ENCODE data around the gene SERINC5.
"Not testable (repeated sequence)": the region's sequence is repeated elsewhere in the genome, so short reads cannot be mapped to it uniquely, and the experiment has no call there.

Gene SERINC5

DNA sequence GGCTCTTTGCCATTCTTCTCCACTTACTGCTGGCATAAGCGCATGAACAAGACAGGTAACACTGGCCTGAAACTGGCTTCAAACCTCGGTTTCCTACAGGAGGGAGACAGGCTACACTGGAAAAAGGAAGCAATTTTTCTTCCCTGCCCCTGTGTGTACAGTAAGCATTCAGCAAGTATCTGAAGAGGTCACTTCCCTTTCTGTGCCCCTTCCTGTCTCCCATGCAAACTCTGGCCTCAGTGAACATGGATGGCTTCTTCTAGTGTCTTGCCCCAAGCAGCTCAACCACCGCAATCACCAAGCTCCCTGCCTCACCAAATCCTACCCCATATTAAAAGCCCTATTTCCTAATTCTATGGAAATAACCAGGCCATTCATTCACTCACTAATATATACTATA lies 42.4 kb downstream of the SERINC5 start:
- no peaks in the 10 kb centered on the region for H3K4me1 ChIP-seq (ENCODE audit: insufficient read depth, low read length)
- no peaks in the 10 kb centered on the region for H3K9me3 ChIP-seq (ENCODE audit: low read length)
- H2AFZ ChIP-seq (ENCODE audit: low read depth, low read length), result no peak overlapping the region
- no peaks in the 10 kb centered on the region for H3K36me3 ChIP-seq (ENCODE audit: insufficient read depth, low read length)
- H3K27me3 ChIP-seq (ENCODE audit: insufficient read depth, low read length), result no peaks in the 10 kb centered on the region
- H3K4me3 ChIP-seq (ENCODE audit: low read length), result no peak overlapping the region

GRCh38 chr5:80212171-80212667 lies 43.6 kb downstream of the SERINC5 start:
- no peaks in the 10 kb centered on the region for H3K27me3 ChIP-seq (ENCODE audit: insufficient read depth, low read length)
- no peaks in the 10 kb centered on the region for H3K36me3 ChIP-seq (ENCODE audit: insufficient read depth, low read length)
- H3K9me3 ChIP-seq (ENCODE audit: low read length), result no peaks in the 10 kb centered on the region
- no peak overlapping the region for H3K4me3 ChIP-seq (ENCODE audit: low read length)
- no peaks in the 10 kb centered on the region for H3K4me1 ChIP-seq (ENCODE audit: insufficient read depth, low read length)
- no peak overlapping the region for H2AFZ ChIP-seq (ENCODE audit: low read depth, low read length)

DNA sequence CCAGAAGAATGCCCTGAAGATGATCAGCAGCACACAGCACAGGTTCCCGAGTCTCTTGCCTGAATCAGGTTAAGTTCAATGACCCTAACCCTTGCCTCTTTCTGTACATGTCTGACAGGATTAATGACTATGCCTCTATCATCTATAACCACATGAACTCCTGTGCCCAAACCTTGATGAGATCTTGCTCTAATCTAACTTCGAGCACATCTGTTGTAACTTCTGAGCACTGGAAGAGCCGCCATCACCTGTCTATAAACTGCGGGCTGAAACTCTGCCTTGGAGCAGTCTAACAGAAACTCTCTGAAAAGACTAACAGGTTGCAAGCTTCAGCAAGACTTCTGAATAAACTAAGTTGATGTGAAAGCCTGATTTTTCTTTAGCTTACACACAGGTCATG lies 44.5 kb downstream of the SERINC5 start:
- Histone ChIP-seq H3K4me1 (ENCODE audit: insufficient read depth, low read length) (no peaks in the 10 kb centered on the region), H3K9me3 (ENCODE audit: low read length) (no peaks in the 10 kb centered on the region), H3K27me3 (ENCODE audit: insufficient read depth, low read length) (no peaks in the 10 kb centered on the region), H3K4me3 (ENCODE audit: low read length) (no peak overlapping the region), H2AFZ (ENCODE audit: low read depth, low read length) (no peak overlapping the region), H3K36me3 (ENCODE audit: insufficient read depth, low read length) (no peaks in the 10 kb centered on the region)

GRCh38 chr5:80210014-80210413 lies 45.8 kb downstream of the SERINC5 start:
- Histone ChIP-seq H3K36me3 (ENCODE audit: insufficient read depth, low read length) (no peaks in the 10 kb centered on the region), H3K27me3 (ENCODE audit: insufficient read depth, low read length) (no peaks in the 10 kb centered on the region), H3K4me1 (ENCODE audit: insufficient read depth, low read length) (no peaks in the 10 kb centered on the region), H3K9me3 (ENCODE audit: low read length) (peaks cover 4% of the 10 kb centered on the region), H3K4me3 (ENCODE audit: low read length) (no peak overlapping the region), H2AFZ (ENCODE audit: low read depth, low read length) (no peak overlapping the region)

DNA sequence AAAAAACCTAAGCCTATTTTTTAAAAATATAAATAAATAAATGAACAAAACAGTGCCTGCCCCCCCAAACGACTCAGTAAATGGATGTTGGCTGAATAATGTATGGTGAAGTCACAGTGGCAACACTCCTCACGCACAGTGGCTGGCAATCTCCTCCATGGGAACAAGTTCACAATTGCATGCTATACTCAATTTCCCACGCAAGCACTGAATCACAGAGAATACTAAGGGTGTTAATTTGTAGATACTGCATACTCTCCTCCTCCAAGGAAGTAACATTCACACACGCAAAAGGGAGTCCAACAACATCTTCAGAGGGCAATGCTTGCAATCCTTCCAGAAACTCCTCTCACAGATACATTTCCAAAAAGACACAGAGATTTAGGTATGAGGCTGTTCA lies 47.5 kb downstream of the SERINC5 start:
- H3K4me1 ChIP-seq (ENCODE audit: insufficient read depth, low read length), result no peaks in the 10 kb centered on the region
- H3K27me3 ChIP-seq (ENCODE audit: insufficient read depth, low read length), result no peaks in the 10 kb centered on the region
- no peak overlapping the region for H3K4me3 ChIP-seq (ENCODE audit: low read length)
- H3K9me3 ChIP-seq (ENCODE audit: low read length), result peaks cover 7% of the 10 kb centered on the region
- no peaks in the 10 kb centered on the region for H3K36me3 ChIP-seq (ENCODE audit: insufficient read depth, low read length)
- H2AFZ ChIP-seq (ENCODE audit: low read depth, low read length), result no peak overlapping the region

DNA sequence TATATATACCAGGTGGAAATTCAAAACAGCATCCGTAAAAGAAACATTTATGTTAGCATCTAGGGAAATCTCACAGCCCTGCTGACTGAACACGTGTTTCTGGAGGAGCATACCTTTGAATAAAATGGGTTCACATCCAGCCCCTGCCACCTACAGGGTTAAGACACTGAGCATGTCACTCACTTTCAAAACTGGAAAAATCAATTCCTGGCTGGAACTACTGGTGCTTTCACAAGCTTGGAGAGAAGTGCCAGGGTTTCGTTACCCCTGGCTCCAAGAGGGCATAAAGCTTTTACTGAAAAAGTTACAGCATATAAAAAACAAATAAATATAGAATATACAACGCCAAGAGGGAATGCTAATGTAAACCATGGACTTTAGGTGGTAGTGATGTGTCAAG lies 48.0 kb downstream of the SERINC5 start:
- Histone ChIP-seq H3K9me3 (ENCODE audit: low read length) (peaks cover 7% of the 10 kb centered on the region), H2AFZ (ENCODE audit: low read depth, low read length) (no peak overlapping the region), H3K27me3 (ENCODE audit: insufficient read depth, low read length) (no peaks in the 10 kb centered on the region), H3K4me1 (ENCODE audit: insufficient read depth, low read length) (no peaks in the 10 kb centered on the region), H3K36me3 (ENCODE audit: insufficient read depth, low read length) (no peaks in the 10 kb centered on the region), H3K4me3 (ENCODE audit: low read length) (no peak overlapping the region)

- peaks cover 10% of the 10 kb centered on the region for H3K9me3 ChIP-seq (ENCODE audit: low read length)
Measured at GRCh38 chr5:80206282-80206681, 49.6 kb downstream of the SERINC5 start.

GRCh38 chr5:80205846-80206245 lies 50.0 kb downstream of the SERINC5 start:
- H3K36me3 ChIP-seq (ENCODE audit: insufficient read depth, low read length), result no peaks in the 10 kb centered on the region
- H3K27me3 ChIP-seq (ENCODE audit: insufficient read depth, low read length), result no peaks in the 10 kb centered on the region
- H3K9me3 ChIP-seq (ENCODE audit: low read length), result peaks cover 10% of the 10 kb centered on the region
- H3K4me3 ChIP-seq (ENCODE audit: low read length), result no peak overlapping the region
- no peaks in the 10 kb centered on the region for H3K4me1 ChIP-seq (ENCODE audit: insufficient read depth, low read length)
- no peak overlapping the region for H2AFZ ChIP-seq (ENCODE audit: low read depth, low read length)

More at GRCh38 chr5:80206282-80206681, 49.6 kb downstream of the SERINC5 start:
- H3K27me3 ChIP-seq (ENCODE audit: insufficient read depth, low read length), result no peaks in the 10 kb centered on the region
- no peaks in the 10 kb centered on the region for H3K36me3 ChIP-seq (ENCODE audit: insufficient read depth, low read length)
- no peak overlapping the region for H2AFZ ChIP-seq (ENCODE audit: low read depth, low read length)
- H3K4me3 ChIP-seq (ENCODE audit: low read length), result no peak overlapping the region
- no peaks in the 10 kb centered on the region for H3K4me1 ChIP-seq (ENCODE audit: insufficient read depth, low read length)

- Histone ChIP-seq H3K4me3 (ENCODE audit: low read length) (no peak overlapping the region), H2AFZ (ENCODE audit: low read depth, low read length) (no peak overlapping the region), H3K27me3 (ENCODE audit: insufficient read depth, low read length) (no peaks in the 10 kb centered on the region), H3K36me3 (ENCODE audit: insufficient read depth, low read length) (no peaks in the 10 kb centered on the region), H3K4me1 (ENCODE audit: insufficient read depth, low read length) (no peaks in the 10 kb centered on the region), H3K9me3 (ENCODE audit: low read length) (peaks cover 10% of the 10 kb centered on the region)
Measured at GRCh38 chr5:80204808-80205614, 50.8 kb downstream of the SERINC5 start.

- H3K27me3 ChIP-seq (ENCODE audit: insufficient read depth, low read length); H2AFZ ChIP-seq (ENCODE audit: low read depth, low read length); H3K9me3 ChIP-seq (ENCODE audit: low read length); H3K4me3 ChIP-seq (ENCODE audit: low read length); H3K36me3 ChIP-seq (ENCODE audit: insufficient read depth, low read length); H3K4me1 ChIP-seq (ENCODE audit: insufficient read depth, low read length): not testable (repeated sequence)
Measured at GRCh38 chr5:80201763-80202162, 54.1 kb downstream of the SERINC5 start.

- H3K9me3 ChIP-seq (ENCODE audit: low read length), result peaks cover 3% of the 10 kb centered on the region
- no peaks in the 10 kb centered on the region for H3K36me3 ChIP-seq (ENCODE audit: insufficient read depth, low read length)
- peaks cover 3% of the 10 kb centered on the region for H3K4me1 ChIP-seq (ENCODE audit: insufficient read depth, low read length)
- H3K27me3 ChIP-seq (ENCODE audit: insufficient read depth, low read length), result no peaks in the 10 kb centered on the region
- H2AFZ ChIP-seq (ENCODE audit: low read depth, low read length), result no peak overlapping the region
- H3K4me3 ChIP-seq (ENCODE audit: low read length), result no peak overlapping the region
Measured at GRCh38 chr5:80198920-80199319, 56.9 kb downstream of the SERINC5 start.

DNA sequence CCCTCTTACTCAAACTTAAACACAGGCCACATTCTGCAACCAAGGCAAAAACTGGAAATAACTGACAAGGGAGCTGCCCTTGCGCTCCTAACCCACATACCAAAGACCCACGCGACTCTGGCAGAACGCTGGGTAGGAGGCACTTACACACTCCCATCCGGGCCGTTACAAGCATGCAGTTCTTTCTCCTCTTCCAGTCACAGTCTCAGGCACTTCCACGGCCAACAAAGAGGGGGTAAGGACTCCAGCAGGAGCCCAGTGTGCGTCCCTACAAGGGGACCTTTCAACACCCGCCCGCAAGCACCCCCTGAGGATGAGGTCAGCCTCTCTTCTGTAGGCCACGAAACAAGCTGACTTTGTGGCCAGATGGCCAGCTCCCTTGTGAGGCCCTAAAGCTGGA lies 57.4 kb downstream of the SERINC5 start:
- no peak overlapping the region for H3K4me3 ChIP-seq (ENCODE audit: low read length)
- H3K9me3 ChIP-seq (ENCODE audit: low read length), result peaks cover 3% of the 10 kb centered on the region
- no peak overlapping the region for H2AFZ ChIP-seq (ENCODE audit: low read depth, low read length)
- peaks cover 8% of the 10 kb centered on the region for H3K4me1 ChIP-seq (ENCODE audit: insufficient read depth, low read length)
- H3K36me3 ChIP-seq (ENCODE audit: insufficient read depth, low read length), result no peaks in the 10 kb centered on the region
- H3K27me3 ChIP-seq (ENCODE audit: insufficient read depth, low read length), result no peaks in the 10 kb centered on the region

- no peaks in the 10 kb centered on the region for H3K9me3 ChIP-seq (ENCODE audit: low read length)
- peaks cover 27% of the 10 kb centered on the region for H3K4me1 ChIP-seq (ENCODE audit: insufficient read depth, low read length)
- no peak overlapping the region for H2AFZ ChIP-seq (ENCODE audit: low read depth, low read length)
- H3K36me3 ChIP-seq (ENCODE audit: insufficient read depth, low read length), result no peaks in the 10 kb centered on the region
- H3K27me3 ChIP-seq (ENCODE audit: insufficient read depth, low read length), result no peaks in the 10 kb centered on the region
- H3K4me3 ChIP-seq (ENCODE audit: low read length), result no peak overlapping the region
Measured at GRCh38 chr5:80195837-80196400, 59.9 kb downstream of the SERINC5 start.
